GM20431 (cell line): ENCODE results near the gene NFKBIE.

Experiments
- in situ Hi-C: fragments of 300-500 bp; cut with MseI, MboI; formaldehyde crosslinking; loops from one replicate; pipeline ENCODE4 v1.15.0; 2020; ENCODE audit warnings: low sequenced_read_pairs; ENCODE audit not compliant: unreplicated experiment

Gene NFKBIE

DNA sequence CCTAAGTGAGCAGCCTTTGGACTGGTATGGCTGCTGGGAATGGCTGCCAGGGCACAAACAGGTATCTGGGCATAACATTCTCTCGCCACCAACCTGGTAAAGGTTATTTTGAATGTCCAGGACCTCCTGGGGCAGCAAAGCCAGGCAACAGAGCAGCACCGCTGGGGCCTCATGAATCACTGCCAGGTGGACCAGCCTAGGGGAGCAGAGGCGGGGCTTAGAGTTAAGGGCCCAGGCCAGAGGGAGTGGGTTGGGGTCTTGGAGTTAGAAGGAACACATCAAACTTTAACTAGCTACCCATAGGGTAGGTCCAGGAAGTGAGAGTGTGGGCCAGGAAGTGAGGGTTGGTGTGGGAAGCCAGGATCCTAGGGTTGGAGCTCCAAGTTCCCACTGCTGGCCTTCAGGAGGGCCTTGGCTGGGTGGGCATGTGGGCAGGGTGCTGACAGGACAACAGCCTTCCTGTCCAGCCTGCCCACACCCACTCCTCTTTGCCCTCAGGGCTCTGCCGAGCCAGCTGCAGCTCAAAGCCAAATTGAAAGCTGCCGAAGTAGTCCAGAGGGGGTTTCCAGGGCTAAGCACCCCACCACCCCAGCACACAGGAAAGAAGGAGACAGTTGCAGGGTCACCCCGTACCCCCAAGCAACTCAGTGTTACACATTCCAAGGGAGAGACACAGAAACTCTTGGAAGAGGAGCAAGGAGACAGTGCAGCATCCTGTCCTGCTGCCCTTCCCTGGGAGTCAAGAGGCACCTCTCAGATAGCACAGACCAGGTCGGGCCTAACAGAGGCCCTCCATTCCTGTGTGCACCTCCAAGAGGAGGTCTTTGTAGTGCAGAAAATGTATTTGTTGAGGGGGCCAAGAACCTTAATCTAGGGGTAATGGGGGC lies 2.6 kb downstream of the NFKBIE start:
- in situ Hi-C loops = no loop called here

DNA sequence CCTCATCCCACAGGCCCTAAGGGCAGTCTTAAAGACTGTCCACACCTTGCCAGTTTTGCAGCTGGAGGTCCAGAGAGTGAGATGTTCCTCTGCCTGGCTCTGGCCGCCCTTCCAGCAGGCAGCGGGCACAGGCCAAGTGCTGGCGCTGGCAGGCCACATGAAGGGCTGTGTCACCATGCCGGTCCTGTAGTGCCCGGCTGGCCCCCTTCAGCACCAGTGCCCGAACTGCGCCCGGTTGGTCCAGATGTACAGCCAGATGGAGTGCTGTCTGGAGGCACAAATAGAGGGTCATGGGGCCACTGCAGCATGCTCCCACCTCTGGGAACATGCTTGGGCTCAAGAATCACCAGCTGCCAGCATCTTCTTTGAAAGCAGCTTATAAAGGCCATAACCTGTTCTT lies 3.8 kb downstream of the NFKBIE start:
- in situ Hi-C loops = no loop called here

DNA sequence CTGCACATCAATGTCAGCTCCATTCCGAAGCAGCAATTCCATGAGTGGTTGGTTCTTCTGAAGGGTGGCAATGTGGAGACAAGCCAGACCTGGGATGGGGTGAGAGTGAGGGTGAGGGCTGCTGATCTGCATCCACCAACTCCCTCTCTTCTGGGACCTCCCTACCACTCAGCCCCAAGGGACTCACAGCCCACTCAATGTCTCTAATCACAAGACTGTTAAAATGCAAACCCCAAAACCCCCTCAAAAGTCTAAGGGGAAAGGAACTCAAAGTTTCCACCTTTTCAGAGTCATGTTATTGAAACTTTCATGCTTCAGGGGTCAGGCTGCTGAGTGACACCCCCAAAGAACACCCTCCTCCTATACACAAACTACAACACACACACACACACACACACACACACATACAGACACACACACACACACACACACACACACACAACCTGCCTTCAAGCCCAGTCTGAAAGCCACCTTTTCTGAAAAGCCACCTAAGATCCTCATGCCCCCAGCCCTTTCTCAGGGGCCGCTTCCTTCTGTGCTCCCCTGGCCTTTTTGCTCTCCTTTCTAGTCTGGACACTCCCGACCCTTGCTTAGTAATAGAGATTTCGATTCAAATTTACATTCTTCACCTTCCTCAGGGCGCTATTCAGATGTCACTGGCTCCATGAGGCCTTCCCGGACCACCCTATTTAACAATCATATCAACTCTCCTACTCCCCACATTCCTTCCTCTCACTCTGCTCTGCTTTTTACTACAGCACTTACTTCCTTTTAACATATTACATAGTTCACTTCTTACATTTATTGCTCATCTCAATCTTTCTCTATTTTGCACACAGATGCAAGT lies 4.7 kb downstream of the NFKBIE start:
- in situ Hi-C loops = no loop called here

DNA sequence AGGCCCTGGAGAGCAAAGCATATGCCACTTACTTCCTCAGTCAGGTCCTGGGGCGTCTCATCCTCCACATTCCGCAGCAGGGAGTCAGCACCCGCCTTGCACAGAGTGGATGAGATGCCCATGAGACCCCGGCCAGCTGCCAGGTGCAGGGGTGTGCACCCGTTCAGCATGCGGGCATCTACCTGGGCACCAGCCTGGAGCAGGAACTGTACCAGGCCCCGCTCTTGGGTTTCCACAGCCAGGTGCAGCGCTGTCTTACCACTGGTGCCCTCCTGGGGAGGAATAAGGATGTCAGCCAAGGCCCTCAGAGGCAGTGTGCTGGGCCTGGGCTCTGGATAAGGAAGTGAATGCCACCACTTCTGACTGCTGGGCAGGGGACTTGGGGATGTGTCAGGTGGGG lies 5.3 kb downstream of the NFKBIE start:
- in situ Hi-C loops = no loop called here

DNA sequence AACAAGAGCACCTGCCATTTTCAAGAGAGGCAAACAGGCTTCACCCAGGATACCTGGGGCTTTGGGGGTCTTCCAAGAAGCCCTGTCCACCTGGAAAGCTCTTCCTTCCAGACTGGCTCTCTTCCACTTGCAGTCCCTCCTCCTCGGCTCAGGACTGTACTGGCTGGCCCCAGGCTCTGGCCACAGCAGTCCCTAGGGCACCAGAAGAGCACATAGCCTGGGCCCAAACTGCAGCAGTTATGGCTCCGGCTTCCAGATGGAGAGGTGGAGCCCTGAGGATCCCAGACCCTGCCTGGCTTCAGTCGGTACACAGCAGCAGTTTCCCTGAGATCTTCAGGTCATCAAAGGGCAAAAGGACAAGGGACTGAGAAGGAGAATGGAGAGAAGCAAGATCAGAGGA lies 6.4 kb downstream of the NFKBIE start:
- in situ Hi-C loops = no loop called here

DNA sequence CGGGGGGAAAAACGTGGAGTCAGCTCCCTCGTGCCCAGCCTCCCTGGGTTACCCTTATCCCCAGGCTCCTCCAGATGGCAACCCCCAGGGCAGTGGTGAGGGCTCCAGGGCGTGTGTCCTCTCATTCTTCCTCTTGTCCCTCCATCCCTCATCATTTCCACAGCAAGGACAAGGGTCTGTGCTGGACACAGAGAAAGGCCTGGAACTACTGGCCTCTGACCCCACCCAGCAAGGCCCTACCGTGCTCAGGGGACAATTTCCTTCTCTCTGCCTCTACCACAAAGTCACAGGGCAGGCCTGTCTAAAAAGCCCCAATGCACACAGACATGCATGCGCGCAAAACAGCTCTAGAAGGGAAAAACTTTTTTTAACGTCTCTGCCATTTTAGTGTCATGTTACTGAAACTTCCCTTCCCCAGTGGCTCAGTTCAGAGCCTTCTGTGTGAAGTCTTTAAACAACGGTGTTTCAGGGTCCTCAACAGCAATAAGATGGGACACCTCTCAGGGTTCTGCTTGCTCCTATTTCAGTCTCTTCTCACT lies 7.0 kb downstream of the NFKBIE start:
- in situ Hi-C loops = no loop called here

DNA sequence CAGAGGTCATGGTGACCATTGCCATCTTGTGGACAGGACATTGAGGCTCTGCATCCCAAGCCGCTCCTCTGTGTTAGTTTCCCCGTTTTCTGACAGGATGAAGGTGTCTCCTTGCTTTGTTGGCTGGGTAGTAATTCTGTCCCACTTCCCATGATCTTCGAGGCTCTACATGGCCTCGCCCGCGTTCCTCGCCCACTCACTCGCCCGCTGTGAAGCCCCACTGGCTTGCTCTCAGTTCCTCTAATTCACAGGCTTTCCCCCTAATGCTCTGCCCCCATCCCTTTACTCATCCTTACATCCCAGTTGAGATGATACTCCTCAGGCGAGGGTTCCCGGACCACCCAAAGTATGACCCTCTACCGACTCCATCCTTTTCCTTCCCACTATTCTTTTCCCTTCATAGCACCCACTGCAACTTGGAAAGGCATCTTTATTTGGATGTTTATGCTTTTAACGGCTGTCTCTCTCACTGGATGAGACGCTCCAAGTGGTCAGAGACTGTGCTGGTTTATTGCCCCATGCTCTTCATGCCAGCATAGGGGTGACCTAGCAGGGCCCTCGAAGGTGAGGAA lies 7.5 kb downstream of the NFKBIE start:
- in situ Hi-C loops = no loop called here

DNA sequence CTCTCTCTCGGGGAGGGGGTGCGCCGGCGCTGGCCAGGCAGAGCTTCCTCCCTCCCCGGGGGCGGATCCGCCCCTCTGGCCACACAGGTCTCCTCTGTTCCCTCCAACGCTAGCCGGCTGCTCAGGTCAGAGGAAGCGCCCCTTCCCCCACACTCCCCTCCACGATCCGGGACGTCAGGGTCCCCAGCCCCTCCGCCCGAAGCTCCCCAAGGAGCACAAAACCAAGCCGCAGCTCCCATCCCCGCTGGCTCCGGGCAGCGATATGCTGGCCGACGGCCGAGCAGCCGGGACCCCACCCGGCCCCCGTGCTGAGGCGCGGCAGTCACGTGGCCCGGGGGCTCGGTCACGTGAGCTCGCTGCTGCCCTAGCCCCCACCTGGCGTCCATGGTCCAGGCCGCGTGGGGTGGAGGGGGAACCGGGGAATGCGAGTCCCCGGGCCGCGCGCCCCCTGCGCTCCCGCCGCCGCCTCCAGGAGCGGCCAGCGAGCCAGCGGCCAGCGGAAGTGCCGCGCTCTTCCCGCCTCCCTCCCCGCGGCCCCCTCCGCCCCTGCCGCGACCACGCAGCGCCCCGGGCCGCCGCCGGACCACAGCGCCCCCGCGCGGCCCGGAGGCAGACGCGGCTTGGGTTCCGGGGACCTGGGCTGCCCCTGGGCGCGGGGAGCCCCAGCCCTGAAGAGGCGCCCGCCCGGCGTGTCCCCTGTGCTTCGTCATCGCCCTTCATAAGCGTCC lies 8.2 kb downstream of the NFKBIE start, which contains the start of gene SLC35B2:
Gene SLC35B2 (minus strand): TSS at position 504 of the 728 bp plus-strand sequence. CDS start 118 bp downstream, at position 386.
- in situ Hi-C loops = no loop called here

DNA sequence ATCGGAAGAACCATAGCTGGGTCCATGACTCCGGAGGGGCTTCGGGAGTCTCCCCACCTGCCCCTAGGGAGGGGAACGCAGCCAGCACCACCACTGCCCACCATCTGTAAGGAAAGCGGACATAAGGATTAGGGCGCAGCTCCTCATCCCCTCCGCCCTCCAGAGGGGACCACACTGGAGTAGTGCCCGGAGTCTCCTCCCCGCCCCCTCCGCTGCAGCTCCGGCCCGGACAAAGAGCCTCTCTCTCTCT lies 8.7 kb downstream of the NFKBIE start:
- in situ Hi-C loops = no loop called here

DNA sequence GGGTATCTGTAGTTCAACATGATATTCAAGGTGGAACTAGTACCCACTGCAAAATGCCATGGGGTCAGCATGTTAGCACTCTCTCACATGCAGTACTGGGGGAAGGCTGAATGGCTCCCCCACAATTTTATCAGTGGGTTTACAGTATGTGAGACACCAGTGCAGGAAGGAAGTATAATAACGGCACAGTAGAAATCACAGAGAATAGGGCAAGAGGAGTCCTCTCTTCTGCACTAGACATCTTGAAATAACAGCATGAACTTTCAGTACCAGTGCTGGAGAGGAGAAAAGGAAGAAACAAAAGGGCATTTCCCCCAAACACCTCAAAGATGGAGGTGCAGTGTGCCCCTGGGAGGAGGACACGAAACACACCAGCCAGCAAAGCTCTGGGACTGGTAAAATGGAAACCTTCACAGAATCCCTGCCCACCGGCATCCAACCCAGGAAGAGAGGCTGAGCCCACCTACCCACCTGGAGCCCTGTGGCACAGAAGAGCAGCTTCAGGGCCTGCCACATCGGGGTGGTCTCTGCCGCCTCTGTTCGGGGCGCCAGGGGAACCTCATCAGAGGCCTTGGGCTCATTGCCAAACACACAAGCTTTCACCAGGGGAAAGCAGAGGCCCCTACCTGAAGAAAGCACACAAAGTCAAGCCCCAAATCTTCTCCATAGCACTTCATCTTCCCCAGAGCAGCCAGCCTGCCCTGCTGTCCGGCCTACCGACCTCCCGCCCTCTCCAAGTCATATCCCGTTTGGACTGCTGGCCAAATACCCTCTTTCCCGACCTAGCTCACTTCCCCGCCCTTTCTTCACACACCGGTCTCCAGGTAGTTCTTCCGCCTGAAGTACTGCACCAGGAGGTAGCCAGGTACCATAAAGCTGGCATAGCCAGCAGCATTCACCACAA lies 9.2 kb downstream of the NFKBIE start:
- in situ Hi-C loops = no loop called here

DNA sequence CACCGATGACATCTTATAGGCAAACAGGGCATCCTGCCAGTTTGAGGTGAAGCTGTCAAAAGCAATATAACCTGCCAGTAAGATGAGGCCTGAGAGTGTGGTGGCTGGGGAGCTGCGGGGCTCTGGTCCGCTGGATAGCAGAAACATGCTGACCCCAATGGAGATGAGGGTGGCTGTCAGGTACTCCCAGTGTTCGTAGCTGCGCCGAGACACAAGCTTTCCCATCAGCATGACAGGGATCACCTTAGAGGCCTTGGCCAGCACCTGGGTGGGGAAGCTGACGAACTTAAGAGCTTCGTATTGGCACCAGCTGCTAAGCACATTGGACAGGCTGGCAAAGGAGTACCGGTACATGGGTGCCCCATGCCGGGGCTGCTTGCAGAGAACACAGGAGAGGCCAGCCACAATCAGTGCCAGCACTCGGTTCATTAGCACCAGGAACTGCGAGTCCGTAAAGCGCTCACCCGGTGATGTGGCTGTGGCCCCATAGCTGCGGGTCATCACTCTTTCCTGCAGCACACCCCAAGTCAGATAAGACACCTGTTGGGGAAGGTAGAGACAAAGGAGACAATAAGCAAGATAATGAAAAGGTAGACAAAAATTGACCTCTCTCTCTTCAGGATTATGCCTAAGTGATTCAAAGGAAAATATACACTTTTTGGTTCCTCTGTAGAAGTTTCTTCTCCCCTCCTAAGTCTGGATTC lies 10.1 kb downstream of the NFKBIE start:
- in situ Hi-C loops = no loop called here

DNA sequence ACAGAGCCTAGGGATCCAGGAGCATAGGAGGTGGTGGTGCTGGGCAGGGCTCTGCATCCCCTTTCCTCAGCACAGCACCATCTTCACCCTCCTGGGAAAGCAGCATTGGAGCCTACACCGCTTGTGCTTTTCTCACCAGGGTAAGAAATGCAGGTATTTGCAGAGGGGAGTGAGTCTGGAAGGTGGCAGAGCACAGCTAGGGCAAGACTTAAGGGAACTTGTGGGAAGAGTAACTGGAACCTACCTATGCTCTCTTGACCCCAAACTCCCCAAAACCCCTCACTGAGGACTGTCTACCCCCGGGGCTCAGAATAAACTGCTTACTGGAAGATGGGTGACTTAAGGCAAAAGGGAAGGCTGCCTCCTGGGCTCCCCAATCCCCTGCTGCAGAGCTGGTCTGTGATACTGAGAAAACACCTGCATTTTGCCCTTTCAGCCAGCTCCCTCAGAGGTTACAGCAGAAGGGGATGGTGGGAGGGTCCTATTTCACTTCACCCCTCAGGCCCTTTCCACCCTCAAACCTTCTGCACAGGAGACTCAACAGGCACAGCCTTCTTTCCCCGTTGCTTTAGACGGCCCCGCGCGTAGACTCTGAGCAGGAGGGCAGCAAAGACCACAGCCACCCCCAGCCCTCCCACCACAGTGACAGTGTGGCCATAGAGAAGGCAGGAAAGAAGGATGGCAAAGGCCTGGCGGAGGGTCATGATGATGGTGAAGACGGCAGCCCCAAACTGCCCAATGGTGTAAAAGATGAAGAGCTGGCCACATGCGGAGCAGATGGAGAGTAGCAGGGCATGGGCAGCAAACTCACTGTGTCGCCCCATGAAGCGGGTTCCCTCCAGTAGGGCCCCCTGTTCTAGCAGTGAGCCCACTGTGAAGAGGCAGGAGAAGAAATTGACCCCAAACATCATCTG lies 10.9 kb downstream of the NFKBIE start:
- in situ Hi-C loops = no loop called here

DNA sequence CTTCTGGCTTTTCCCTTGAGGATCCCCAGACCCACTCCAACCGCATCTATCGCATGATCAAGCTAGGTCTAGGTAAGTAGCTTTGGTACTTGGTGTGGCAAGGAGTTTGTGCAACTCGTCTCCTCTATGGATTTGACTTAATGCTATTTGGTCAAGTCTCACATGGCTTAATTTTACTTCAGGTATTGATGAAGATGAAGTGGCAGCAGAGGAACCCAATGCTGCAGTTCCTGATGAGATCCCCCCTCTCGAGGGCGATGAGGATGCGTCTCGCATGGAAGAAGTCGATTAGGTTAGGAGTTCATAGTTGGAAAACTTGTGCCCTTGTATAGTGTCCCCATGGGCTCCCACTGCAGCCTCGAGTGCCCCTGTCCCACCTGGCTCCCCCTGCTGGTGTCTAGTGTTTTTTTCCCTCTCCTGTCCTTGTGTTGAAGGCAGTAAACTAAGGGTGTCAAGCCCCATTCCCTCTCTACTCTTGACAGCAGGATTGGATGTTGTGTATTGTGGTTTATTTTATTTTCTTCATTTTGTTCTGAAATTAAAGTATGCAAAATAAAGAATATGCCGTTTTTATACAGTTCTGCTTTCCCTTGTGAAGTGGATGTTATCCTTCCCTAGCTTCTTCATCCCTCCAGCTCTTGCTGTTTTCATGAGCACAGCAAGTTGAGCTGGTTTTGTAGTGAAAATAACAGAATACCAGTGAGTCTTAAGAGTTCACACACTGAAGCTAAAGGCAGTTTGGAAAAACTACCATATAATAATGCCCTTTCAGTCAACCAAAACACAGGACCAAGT lies 11.8 kb downstream of the NFKBIE start:
- in situ Hi-C loops = no loop called here

DNA sequence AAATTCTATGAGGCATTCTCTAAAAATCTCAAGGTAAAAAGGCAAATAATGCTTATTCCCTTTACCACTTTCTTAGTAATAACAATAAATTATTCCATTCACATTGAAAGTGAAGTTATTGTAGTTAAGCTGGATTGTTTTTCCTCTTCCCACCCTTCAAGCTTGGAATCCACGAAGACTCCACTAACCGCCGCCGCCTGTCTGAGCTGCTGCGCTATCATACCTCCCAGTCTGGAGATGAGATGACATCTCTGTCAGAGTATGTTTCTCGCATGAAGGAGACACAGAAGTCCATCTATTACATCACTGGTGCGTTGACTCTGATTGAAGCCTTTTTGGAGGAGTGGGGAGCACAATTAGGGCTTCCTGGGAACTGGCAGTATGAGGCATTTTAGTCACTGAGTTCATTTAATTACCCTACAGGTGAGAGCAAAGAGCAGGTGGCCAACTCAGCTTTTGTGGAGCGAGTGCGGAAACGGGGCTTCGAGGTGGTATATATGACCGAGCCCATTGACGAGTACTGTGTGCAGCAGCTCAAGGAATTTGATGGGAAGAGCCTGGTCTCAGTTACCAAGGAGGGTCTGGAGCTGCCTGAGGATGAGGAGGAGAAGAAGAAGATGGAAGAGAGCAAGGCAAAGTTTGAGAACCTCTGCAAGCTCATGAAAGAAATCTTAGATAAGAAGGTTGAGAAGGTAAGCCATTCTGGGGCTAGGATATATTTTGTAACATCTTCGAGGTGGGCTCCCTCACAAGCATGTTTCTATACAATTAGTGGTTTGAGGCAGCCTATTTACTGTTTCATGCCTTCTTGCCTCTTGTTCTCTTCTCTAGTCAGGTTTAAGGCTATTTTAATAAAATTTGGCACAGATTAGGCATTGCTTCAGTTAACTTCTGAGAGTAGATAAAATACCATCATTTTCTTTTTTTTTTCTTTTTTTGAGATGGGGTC lies 13.5 kb downstream of the NFKBIE start:
- in situ Hi-C loops = no loop called here

DNA sequence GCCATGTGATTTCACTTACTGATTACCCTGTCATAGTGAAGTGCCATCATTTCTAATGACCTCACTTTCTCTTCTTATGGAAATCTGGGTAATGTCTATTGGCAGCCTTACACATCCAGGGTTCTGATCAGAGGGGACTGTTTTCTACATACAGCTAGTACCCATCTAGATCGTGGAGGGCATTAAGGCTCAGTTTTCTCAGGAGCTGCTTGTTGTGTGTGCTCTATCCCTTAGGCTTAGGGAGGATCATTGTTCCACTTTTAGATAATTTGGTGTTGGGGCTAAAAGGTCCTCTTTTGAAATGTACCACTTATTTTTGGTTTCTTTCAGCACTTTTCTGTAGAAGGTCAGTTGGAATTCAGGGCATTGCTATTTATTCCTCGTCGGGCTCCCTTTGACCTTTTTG lies 14.6 kb downstream of the NFKBIE start:
- in situ Hi-C loops = no loop called here
